Coronary artery (tissue), 2 donors: ENCODE data around the gene PNPLA7.
A peak's percentile ranks its signal among the peaks of the same experiment; 100 is the strongest.

Experiments
- DNase-seq: peaks from one replicate; pipeline ENCODE4 v3.0.0-alpha.2; 2017; ENCODE audit warnings: low spot score
- H3K27ac ChIP-seq, 2 donors: fragments of 200-600 bp; sonication (generic); one replicate each; pipeline ENCODE4 v1.5.1; 2016 to 2019
- H3K4me3 ChIP-seq: fragments of 200-600 bp; sonication (generic); 2 replicates; pipeline ENCODE4 v1.5.1; 2016; ENCODE audit warnings: mild to moderate bottlenecking, moderate library complexity
- TF ChIP-seq, protein P1 (sequence below): fragments of 200-600 bp; sonication (generic); IDR thresholded peaks from one replicate; pipeline ENCODE4 v1.5.1; 2019; ENCODE audit warnings: antibody characterized with exemption

The PNPLA7 gene

DNA sequence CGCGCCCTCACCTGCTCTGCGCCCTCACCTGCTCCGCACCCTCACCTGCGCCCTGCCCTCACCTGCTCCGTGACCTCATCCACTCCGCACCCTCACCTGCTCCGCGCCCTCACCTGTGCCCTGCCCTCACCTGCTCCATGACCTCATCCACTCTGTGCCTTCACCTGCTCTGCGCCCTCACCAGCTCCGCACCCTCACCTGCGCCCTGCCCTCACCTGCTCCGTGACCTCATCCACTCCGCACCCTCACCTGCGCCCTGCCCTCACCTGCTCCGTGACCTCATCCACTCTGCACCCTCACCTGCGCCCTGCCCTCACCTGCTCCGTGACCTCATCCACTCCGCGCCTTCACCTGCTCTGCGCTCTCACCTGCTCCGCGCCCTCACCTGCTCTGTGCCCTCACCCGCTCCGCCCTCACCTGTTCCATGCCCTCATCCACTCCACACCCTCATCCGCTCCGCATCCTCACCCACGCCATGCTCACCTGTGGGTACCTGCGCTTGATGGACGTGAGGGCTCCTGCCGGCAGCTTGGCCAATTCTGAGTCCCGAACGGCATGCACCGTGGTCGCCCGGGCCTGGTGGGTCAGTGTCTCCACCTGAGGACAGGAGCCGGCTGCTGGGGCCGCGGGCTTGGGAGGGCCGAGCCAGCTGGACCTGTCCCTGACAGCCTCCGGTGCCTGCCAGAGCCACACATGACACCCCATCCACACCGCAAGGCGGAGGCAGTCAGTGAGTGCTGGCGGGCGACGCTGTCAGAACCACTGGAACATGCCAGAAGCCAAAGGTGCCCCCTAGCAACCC, 55.5 kb downstream of the PNPLA7 start:
- DNase-seq = peak; percentile 71
- H3K27ac ChIP-seq = no peak overlapping the region
- H3K4me3 ChIP-seq = no peak overlapping the region
- TF ChIP-seq, protein P1, sequence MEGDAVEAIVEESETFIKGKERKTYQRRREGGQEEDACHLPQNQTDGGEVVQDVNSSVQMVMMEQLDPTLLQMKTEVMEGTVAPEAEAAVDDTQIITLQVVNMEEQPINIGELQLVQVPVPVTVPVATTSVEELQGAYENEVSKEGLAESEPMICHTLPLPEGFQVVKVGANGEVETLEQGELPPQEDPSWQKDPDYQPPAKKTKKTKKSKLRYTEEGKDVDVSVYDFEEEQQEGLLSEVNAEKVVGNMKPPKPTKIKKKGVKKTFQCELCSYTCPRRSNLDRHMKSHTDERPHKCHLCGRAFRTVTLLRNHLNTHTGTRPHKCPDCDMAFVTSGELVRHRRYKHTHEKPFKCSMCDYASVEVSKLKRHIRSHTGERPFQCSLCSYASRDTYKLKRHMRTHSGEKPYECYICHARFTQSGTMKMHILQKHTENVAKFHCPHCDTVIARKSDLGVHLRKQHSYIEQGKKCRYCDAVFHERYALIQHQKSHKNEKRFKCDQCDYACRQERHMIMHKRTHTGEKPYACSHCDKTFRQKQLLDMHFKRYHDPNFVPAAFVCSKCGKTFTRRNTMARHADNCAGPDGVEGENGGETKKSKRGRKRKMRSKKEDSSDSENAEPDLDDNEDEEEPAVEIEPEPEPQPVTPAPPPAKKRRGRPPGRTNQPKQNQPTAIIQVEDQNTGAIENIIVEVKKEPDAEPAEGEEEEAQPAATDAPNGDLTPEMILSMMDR = no peak

DNA sequence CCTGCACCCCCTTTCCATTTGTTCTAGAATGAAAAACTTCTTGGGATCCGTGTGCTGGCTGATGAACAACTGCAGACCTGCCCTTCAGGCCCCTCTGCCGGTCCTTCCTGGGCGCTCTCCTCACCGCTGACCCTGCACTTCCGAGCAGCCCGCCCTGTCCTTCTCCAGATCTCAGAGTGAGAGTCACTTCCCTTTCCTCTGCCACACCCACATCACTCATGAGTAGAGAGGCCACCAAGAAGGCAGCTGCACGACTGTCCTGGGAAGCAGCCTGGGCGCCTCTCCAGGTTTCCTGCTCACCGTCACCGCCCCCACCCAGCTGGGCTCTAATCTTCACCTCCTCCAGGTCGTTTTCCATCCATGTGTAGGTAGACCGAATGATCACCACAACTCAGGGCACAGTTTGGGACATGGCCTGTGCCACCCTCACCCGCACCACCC, 56.1 kb downstream of the PNPLA7 start:
- TF ChIP-seq, protein P1 = no peak
- H3K4me3 ChIP-seq = no peak overlapping the region
- no peak overlapping the region for H3K27ac ChIP-seq
- DNase-seq = no peak

DNA sequence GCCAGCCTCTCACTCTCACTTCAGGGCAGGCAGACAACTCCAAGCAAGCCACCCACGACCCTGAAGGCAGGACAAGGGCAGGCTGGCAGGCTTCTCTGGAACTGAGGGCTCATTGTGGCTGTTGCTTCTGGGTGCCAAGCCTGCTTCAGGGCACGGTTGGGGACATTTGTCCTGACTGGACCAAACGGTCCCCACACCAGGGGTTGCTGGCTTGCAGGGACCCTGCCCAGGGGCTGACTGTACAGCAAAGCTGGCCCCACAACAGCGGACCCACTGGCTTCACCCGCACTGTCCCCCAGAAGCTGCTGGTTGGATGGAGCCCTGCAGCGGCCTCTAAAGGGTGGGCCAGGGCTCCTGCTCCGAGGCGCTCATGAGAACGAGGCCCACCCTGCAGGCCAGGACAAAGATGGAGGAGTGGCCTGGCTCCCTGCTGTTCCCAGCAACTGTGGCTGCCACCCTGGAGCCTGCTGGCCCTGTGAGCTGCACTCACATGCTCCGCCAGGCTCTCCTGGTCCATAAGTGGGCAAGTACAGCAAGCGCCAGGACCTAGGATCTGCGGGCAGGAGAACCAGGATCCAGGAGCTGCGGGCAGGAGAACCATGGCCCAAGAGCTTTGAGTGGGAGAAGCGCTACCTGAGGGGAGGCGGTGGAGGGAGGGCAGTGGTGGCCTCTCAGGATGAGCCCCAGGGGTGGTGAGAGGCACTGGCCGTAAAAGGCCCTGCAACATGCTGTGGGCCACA, 56.7 kb downstream of the PNPLA7 start:
- Histone ChIP-seq H3K4me3 (no peak overlapping the region), H3K27ac (no peak overlapping the region)
- TF ChIP-seq, protein P1 = no peak
- no peak for DNase-seq

DNA sequence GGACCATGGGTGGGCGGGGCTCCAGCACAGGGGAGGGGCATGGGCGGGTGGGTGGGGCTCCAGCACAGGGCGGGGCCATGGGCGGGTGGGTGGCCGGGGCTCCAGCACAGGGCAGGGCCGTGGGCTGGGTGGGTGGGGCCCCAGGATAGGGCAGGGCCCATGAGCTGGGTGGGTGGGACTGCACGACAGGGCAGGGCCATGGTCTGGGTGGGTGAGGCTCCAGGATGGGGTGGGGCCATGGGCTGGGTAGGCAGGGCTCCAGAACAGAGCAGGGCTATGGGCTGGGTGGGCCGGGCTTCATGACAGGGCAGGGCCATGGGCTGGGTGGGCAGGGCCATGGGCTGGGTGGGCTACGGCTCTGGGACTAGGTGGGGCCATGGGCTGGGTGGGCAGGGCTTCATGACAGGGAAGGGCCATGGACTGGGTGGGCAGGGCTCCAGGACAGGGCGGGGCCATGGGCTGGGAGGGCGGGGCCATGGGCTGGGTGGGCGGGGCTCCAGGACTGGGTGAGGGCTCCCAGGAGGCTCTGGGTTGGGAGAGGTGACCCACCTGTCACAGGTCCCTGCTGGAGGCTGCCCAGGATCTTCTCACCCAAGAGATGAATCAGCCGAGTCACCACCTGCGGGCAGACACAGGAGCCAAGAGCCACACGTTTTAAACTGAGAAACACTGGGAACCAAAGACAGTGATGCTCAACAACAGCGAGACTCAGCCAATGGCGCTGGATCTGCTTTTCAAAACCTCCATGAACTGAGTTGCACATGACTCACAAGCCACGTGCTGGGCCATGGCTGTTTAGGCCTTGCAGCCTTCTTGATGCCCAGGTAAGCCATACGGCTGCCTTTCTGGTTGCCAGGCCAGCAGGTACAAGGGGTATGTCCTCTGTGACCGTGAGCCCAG, 57.5 kb downstream of the PNPLA7 start:
- DNase-seq = no peak
- H3K27ac ChIP-seq = no peak overlapping the region
- no peak overlapping the region for H3K4me3 ChIP-seq
- TF ChIP-seq, protein P1 = no peak

DNA sequence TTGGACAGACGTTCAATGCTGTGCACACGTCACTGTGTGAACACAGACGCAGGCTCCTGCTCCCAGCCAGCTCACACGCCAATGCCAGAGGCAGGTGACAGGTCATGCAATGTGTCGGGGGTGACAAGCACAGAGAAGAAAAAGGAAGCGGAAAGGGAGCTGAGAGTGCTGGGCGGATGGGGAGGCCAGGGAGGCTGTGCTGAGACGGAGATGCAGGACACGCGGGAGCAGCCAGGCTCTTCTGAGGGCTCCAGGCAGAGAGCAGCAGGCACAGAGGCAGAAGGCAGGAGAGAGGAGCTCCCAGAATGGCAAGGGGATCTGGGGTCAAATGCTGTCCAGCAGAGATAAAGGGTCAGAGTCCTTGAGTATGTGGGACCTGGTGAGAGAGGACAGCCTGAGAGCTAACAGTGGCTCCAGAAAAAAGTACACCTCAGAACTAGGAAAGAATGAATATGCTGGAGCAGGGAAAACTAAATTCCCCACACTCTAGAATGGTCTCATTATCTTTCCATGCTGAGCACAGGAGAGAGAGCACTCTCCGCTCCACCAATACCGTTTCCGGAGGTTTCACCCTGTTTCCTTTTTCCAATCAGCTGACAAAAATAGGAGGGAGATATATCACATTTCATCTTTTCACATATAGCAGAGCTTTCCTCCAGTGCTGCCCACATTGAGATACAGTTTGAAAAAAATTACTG, 58.3 kb downstream of the PNPLA7 start:
- no peak for DNase-seq
- no peak overlapping the region for H3K4me3 ChIP-seq
- TF ChIP-seq, protein P1 = no peak
- H3K27ac ChIP-seq = no peak overlapping the region

DNA sequence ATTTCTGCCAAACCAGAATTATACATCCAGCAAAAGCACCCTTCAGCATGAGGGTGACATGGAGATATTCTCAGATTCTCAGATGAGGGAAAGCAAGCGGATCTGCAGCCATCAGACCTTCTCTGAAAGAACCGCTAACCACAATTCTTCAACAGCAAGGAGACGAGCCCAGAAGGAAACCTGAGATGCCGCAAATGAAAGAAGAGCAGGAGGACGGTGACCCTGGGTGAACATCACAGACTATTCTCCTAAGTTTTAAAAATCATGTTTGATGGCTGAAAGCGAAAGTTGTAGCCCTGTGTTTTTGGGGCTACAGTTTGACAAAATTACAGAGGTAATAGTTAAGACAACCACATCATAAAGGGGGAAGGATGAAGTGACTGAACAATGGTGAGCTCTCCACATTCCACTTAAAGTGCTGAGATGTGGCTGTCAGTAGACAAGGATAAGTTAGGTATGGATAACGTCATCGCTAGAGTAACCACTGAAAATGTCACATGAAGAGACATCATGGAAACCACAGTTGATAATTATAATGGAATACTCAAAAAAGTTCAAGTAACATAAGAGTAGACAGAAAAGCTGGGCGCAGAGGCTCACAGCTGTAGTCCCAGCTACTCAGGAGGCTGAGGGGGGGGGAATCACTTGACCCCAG, 59.5 kb downstream of the PNPLA7 start:
- no peak for DNase-seq
- no peak overlapping the region for H3K27ac ChIP-seq
- no peak overlapping the region for H3K4me3 ChIP-seq
- TF ChIP-seq, protein P1 = no peak
